Erythroblast (primary cell): Measurements from ENCODE around the gene SOX10.

ENCODE experiments used
- GATA1 ChIP-seq: IDR thresholded peaks from 2 replicates; pipeline ENCODE4 v1.6.1; 2011; ENCODE audit warnings: low read depth, mild to moderate bottlenecking, control low read depth, low read length, moderate library complexity
- POLR2A ChIP-seq: IDR thresholded peaks from 2 replicates; pipeline ENCODE4 v1.6.1; 2011; ENCODE audit warnings: mild to moderate bottlenecking, low read length

DNA sequence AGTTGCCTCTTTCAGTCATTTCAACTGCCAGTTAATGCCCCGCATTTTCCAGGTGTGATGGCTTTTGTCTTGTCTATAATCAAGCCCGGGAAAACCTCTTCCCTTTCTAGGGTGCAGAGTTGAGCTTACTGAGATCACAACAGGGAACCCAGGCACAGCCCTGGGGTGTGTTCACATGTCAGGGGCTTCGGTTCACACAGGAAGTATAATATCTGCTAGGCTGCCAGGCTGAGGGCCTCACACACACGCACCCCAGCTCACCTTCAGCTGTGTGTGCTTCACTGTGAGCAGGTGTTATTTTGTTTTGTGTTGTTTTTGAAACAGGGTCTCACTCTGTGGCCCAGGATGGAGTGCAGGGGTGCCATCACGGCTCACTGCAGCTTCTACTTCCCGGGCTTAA, 9.7 kb upstream of the SOX10 start:
- TF ChIP-seq POLR2A (no peak), GATA1 (no peak)
